ENCODE data around the gene MAP4K2.

MAP4K2 gene

GRCh38 chr11:64834031-64834722, 31.2 kb upstream of the MAP4K2 start:
- TF ChIP-seq, protein P1, sequence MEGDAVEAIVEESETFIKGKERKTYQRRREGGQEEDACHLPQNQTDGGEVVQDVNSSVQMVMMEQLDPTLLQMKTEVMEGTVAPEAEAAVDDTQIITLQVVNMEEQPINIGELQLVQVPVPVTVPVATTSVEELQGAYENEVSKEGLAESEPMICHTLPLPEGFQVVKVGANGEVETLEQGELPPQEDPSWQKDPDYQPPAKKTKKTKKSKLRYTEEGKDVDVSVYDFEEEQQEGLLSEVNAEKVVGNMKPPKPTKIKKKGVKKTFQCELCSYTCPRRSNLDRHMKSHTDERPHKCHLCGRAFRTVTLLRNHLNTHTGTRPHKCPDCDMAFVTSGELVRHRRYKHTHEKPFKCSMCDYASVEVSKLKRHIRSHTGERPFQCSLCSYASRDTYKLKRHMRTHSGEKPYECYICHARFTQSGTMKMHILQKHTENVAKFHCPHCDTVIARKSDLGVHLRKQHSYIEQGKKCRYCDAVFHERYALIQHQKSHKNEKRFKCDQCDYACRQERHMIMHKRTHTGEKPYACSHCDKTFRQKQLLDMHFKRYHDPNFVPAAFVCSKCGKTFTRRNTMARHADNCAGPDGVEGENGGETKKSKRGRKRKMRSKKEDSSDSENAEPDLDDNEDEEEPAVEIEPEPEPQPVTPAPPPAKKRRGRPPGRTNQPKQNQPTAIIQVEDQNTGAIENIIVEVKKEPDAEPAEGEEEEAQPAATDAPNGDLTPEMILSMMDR (IDR thresholded peaks at IDR 0.05; ENCODE audit: extremely low read depth, insufficient read depth, missing control alignments): no peak
- in situ Hi-C loops (cut with MboI; ENCODE audit: low pct_unique_long_range_greater_than_20kb, low sequenced_read_pairs, unreplicated experiment): no loop called here
- DNase-seq (ENCODE audit: low spot score): no peak

GRCh38 chr11:64833509-64833908, 30.5 kb upstream of the MAP4K2 start:
- DNase-seq (ENCODE audit: low spot score): no peak
- in situ Hi-C loops (cut with MboI; ENCODE audit: low pct_unique_long_range_greater_than_20kb, low sequenced_read_pairs, unreplicated experiment): no loop called here
- TF ChIP-seq, protein P1 (IDR thresholded peaks at IDR 0.05; ENCODE audit: extremely low read depth, insufficient read depth, missing control alignments): no peak

DNA sequence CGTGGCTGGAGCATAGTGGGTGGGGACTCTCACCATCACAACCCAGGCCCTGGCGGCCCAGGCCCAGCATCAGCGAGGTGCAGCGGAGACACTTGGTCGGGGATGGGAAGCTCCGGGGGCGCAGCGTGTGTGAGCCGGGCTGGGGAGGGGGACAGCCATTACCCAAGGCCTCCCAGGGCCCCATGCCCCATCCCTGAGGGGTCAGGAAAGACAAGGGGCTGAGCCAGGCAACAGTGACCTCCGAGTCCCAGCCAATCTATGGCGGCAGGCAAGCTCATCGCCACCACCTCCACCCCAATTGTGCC, 30.1 kb upstream of the MAP4K2 start:
- in situ Hi-C loops (cut with MboI; ENCODE audit: low pct_unique_long_range_greater_than_20kb, low sequenced_read_pairs, unreplicated experiment): no loop called here
- TF ChIP-seq, protein P1 (IDR thresholded peaks at IDR 0.05; ENCODE audit: extremely low read depth, insufficient read depth, missing control alignments): no peak
- DNase-seq (ENCODE audit: low spot score): no peak

- no peak for DNase-seq (ENCODE audit: low spot score)
- in situ Hi-C loops (cut with MboI; ENCODE audit: low pct_unique_long_range_greater_than_20kb, low sequenced_read_pairs, unreplicated experiment): no loop called here
- TF ChIP-seq, protein P1 (IDR thresholded peaks at IDR 0.05; ENCODE audit: extremely low read depth, insufficient read depth, missing control alignments): no peak
These were observed 29.6 kb upstream of the MAP4K2 start for GRCh38 chr11:64832467-64833197.

GRCh38 chr11:64831411-64831891, 28.4 kb upstream of the MAP4K2 start:
- TF ChIP-seq, protein P1 (IDR thresholded peaks at IDR 0.05; ENCODE audit: extremely low read depth, insufficient read depth, missing control alignments): no peak
- DNase-seq (ENCODE audit: low spot score): no peak
- in situ Hi-C loops (cut with MboI; ENCODE audit: low pct_unique_long_range_greater_than_20kb, low sequenced_read_pairs, unreplicated experiment): no loop called here

DNA sequence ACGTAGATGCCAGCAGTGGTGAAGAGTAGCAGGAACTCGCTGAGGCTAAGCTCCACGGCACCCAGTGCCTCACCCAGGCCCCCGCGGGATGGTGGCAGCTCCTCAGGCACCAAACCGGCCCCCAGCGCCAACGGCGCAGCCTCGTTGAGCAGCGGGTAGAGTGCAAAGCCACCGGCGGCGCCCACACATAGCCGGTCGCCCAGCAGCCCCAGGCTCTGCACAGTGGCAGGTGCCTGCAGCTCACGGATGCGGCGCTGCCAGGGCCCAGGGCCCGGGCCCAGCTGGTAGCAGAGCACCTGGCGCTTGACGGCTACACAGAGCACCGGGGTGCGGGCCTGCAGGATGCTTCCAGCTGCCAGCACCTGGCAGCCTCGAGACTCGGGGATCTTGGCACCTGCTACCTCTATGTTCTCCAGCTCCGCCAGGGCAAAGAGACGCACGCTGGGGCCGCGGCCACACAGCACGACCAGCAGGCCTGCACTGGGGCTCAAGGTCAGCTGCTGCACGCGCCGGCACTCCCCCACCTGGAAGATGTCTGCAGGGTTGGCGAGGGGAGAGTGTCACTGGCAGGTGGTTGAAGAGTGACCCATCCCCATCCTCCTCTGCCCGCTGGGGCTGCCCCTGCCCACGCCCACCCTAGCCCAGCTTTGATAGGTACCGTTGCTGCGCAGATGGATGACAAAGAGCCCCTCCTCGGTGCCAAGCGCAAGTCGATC, 26.7 kb upstream of the MAP4K2 start:
- TF ChIP-seq, protein P1 (IDR thresholded peaks at IDR 0.05; ENCODE audit: extremely low read depth, insufficient read depth, missing control alignments): no peak
- in situ Hi-C loops (cut with MboI; ENCODE audit: low pct_unique_long_range_greater_than_20kb, low sequenced_read_pairs, unreplicated experiment): no loop called here
- no peak for DNase-seq (ENCODE audit: low spot score)
